GM21528 (cell line): Measurements from ENCODE around the gene CD247.

ENCODE experiments used
- ATAC-seq: cut with Tn5 transposase; IDR thresholded peaks from one replicate; pipeline ENCODE4 v1.9.1; 2021; ENCODE audit warnings: mild to moderate bottlenecking, moderate library complexity; ENCODE audit not compliant: unreplicated experiment, low FRiP score

CD247 gene

GRCh38 chr1:167542109-167543032 is 24.0 kb upstream of the CD247 start:
- ATAC-seq, result no peak

DNA sequence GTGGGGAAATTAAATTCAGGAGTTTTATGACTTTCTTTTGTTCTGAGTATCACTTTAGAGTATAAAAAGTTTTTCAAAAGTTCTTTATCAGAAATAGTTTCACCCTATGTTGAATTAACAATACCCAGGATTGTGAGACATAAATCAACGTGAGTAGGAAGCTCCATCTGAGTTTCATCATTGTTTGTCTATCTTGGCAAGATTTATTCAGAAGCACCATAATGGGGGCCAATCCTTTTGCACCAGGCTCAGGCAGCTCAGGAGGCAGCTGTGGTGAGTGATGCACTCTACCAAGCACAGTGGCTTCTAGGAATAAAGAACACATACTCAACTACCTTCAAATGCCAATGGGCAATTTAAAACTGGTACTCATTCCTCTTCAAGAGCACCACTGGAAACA is 23.3 kb upstream of the CD247 start:
- ATAC-seq, result no peak

GRCh38 chr1:167541003-167541402 is 22.7 kb upstream of the CD247 start:
- no peak for ATAC-seq

DNA sequence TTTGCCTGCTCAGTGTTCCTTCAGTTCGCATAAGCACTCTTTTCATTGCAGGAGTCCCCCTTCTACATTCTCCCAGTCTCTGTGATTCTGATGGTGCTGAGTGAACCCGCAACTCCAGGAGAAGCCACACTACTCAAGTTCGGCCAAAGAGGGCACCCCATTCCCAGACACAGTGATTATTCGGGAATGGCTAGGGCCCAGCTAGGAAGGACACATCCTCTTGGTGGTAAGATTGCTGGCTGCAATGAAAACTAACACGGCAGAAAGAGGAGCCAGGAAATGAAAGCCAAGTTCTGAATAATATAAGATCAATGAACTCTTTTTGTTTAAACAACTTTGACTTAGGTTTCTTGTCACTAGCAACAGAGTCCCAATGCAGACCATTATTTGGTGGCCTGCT is 20.3 kb upstream of the CD247 start:
- no peak for ATAC-seq

GRCh38 chr1:167533851-167534300 is 15.5 kb upstream of the CD247 start:
- ATAC-seq, result no peak

DNA sequence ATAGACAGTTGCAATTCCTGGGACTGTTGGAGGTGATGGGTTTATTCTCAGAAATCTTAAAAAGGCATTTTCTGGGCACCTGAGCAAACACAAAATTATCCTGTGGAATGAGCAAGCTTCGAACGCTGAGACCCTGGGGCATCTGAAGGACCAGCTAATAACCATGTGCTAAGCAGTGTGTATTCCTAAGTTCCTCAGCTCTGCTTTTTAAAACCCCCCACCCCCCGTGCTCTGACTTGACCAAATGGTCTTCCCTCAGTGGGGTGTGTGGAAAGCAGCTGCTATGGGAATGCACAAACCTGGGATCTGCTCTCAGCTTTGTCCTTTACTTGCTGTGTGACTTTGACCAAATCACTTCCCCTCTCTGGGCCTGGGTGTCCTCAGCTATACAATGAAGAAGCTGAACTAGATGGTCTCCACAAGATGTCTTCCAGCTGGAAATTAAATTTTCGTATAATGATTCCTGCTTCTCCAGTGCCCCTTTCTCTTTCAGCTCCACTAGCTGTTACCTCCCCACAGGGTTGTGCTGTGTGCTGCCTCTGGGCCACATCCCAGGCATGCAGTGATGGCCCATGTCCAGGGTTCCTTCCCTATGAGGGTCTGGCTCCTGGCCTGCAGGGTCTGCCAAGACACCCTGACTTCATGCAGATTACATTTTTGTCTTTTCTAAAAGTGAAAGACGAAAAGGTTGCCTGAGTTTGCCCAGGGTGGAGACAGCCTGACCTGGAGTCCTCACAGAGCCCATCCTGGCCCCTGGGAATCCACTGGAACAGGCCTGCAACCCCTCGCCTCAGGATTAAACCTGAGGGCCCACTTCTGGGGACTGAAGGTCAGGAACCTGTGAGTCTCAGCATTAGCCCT is 14.9 kb upstream of the CD247 start:
- no peak for ATAC-seq

DNA sequence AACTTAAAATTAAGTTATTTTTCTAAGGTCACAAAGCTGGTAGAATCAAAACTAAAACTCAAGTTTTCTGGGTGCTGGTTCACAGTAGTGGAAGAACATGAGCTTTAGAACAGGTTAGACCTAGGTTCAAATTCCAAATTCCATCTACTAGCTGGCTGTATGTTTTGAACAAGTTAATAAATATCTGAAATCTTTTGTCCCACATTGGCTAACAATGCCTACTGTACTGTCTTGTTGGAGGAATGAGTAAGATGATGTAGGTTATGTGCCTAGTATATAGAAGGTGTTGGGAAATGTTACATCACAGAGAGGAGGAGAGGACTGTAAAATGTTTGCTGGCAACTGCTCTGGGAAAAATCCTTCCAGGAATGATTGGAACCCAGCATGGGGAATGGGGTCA is 14.0 kb upstream of the CD247 start:
- no peak for ATAC-seq

- ATAC-seq, result no peak
These were observed 11.6 kb upstream of the CD247 start for GRCh38 chr1:167529829-167530474.

DNA sequence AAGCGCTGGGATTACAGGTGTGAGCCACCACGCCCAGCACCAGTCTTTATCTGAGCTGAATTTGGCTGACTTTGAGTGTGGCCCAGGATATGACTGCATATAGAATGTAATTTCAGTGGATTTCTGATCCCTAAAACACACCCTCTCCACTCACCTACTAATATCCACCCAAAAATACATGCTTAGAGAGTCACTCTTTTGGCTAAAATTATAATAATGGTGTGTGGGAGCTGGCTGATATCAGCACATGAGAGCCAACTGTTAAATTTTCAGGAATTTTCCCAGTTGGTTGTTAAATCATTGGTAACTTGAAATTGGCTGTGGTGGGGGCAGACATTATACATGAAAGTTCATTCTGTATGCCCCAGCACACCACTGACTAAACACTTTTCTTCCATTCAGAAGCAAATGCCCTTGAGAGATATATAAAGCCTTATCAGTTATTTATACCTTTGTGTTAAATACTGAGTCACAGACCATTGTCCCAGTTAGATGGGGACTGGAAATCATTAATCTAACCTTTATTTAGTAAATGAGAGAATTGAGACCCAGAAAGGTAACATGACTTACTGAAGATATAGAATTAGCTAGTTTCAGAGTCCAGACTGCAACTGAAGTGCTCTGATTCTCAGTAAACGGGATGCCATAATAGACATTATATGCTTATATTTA is 9.9 kb upstream of the CD247 start:
- ATAC-seq, result no peak

DNA sequence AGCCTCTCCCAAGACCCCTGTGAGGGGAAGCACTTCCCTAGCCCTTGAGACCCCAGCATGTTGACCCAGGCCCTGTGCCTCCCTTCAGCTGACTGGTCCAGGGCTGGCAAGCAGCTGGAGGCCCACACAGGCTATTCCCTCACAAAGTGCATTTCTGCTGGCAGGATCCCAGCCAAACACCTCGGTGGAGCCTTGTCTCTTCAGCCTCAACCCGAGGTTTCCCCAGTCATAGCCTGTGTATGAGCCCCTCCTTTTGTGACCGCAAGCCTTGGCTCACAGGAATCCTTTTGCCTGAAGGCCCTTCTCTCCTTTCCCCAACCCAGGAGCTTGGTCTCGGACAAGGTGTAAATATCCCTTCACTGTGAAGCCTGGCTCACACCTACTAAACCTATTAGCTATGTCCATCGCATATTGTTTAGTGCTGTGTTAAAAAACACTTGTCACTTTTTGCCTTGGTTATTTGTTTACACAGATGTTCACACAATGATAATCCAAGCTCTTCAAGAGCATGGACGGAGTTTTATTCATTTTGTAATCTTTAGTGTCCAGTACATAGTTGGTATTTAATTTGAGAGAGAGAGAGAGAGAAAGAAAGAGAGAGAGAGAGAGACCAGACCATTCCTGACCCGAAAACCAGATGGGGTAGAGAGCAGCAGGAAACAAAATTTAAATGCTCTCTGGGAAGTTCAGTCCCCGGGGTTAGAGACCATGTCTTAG is 8.5 kb upstream of the CD247 start:
- ATAC-seq, result no peak

DNA sequence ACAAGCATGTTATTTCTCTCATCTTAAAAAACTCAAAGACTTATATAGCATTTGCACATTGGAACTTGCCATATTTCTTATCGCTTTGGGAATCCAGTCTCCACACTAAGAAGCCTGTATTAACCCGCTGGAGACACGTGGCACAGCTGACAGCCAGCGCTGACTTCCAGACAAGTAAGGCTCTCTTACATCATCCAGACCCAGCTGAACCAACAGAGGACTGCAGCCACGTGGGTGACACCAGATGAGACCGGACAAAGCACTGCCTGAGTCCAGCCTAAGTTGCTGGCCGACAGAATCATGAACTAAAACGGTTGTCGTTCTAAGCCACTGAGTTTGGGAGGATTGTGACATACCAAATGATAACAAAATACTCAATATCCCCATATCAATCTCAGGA is 6.3 kb upstream of the CD247 start:
- ATAC-seq, result no peak

DNA sequence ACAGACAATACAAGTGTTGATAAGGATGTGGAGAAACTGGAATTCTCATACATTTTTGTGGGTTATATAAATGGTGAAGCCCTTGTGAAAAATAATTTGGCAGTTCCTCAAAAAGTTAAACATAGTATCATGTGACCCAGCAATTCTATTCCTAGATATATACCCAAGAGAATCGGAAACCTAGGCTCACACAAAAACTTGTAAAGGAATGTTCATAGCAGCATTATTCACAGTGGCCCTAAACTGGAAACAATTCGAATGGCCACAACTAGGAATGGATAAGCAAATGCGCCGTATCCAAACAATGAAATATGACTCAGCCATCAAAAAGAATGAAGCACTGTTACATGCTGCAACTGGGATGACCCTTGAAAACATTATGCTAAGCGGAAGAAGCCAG is 3.9 kb upstream of the CD247 start:
- ATAC-seq, result no peak

- ATAC-seq, result no peak
These were observed 2.4 kb upstream of the CD247 start for GRCh38 chr1:167520711-167521206.

DNA sequence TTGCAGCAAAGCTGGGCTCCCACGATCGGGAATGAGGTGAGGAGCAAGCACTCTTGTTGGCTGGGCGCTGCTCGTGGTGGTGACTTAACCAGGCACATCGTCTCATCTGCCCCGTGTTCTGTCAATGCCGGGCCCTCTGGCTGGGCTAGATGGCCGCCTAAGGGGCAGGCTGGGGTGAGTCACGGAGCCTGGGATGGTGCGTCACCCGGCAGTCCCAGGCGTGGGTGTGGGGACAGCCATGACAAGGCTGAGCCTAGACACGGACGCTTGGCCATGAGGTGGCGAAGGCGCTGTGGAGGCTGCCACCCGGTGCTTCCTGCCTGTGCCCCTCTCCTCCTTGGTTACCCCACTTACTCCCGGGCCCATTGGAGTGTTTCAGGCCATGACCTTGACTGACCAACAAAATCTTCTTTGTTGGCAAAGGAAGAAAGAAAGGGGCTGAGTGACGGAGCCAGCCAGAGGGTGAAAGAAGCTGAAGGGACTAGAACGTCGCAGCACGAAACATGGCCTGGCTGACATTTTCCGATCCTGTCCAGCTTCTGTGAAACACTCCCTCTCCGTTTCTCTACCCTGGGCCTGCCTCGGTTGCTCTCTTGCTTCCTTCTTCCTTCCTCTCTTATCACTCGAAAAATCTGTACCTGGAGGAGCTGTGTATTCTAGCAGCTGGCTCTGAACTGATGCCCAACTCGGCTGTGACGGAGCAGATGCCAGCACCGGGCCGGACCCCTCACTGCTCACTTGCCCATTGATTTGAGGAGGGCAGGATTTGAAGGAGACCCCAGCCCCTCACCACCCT is 596 bp downstream of the CD247 start:
- no peak for ATAC-seq

GRCh38 chr1:167516404-167517388 is 1.6 kb downstream of the CD247 start:
- no peak for ATAC-seq

- ATAC-seq, result no peak
These were observed 2.4 kb downstream of the CD247 start for GRCh38 chr1:167515893-167516321.

- no peak for ATAC-seq
These were observed 2.9 kb downstream of the CD247 start for GRCh38 chr1:167515461-167515860.

DNA sequence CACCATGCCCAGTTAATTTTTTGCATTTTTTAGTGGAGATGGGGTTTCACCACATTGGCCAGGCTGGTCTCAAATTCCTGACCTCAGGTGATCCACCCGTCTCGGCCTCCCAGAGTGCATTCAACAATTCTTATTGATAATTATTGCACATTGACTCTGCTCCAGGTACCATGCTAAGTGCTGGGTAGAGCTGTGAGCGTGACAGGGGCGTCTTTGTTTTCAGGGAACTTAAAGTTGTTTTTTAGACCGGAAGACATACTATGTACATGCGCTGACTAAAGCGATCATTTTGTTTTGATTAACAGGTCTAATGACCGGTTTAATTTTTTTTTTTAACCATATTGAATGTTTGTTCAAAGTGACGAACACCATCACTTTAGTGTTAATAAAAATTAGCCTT is 4.0 kb downstream of the CD247 start:
- no peak for ATAC-seq
